Calu3 (cell line): ENCODE measurements around the gene FURIN. TPM values are rescaled to one million over a fixed set of nuclear protein-coding genes. Genes with fewer than 3 reads are reported as not detected.

ENCODE experiments used
- BruUV-seq: library from RNA; stranded (reverse); fragments of 400-500 nt; replicated peaks from 2 replicates; lab custom pipeline; 2021; lab: Mats Ljungman, UMichigan
- CTCF ChIA-PET: fragments of 300-600 bp; sonication (Branson Sonifier 250); formaldehyde crosslinking; loops from one replicate; lab custom pipeline; 2022; ENCODE audit warnings: antibody characterized with exemption; lab: Charles Lee
- DNase-seq: peaks from one replicate; pipeline ENCODE4 v3.0.0; 2022
- H3K27ac Mint-ChIP-seq: one replicate; pipeline ENCODE4 v1.8.0; 2022; ENCODE audit warnings: mixed read lengths; ENCODE audit not compliant: unreplicated experiment
- H3K27me3 Mint-ChIP-seq: one replicate; pipeline ENCODE4 v1.8.0; 2022; ENCODE audit warnings: mixed read lengths; ENCODE audit not compliant: unreplicated experiment
- H3K36me3 Mint-ChIP-seq: one replicate; pipeline ENCODE4 v1.8.0; 2022; ENCODE audit warnings: mild to moderate bottlenecking, moderate library complexity, mixed read lengths; ENCODE audit not compliant: insufficient read depth, unreplicated experiment
- H3K4me1 Mint-ChIP-seq: one replicate; pipeline ENCODE4 v1.8.0; 2022; ENCODE audit warnings: mild to moderate bottlenecking, low read depth, mixed read lengths; ENCODE audit not compliant: unreplicated experiment
- H3K4me3 Mint-ChIP-seq: one replicate; pipeline ENCODE4 v1.8.0; 2022; ENCODE audit warnings: mild to moderate bottlenecking, low read depth, moderate library complexity, mixed read lengths; ENCODE audit not compliant: unreplicated experiment
- H3K9me3 Mint-ChIP-seq: one replicate; pipeline ENCODE4 v1.8.0; 2022; ENCODE audit warnings: low read depth, mixed read lengths; ENCODE audit not compliant: unreplicated experiment
- CTCF ChIP-seq: fragments of 200-600 bp; IDR thresholded peaks from one replicate; pipeline ENCODE4 v1.8.0; 2022; ENCODE audit warnings: antibody characterized with exemption; ENCODE audit not compliant: unreplicated experiment
- intact Hi-C: fragments of 100-400 bp; cut with micrococcal nuclease; formaldehyde crosslinking; loops from one replicate; pipeline ENCODE4 v1.10.0; 2022; ENCODE audit not compliant: unreplicated experiment
- total RNA-seq: library from RNA; stranded (reverse); gene quantifications from 2 replicates; pipeline ENCODE4 v1.2.3, GENCODE V29; 2022

The FURIN gene
- total RNA-seq, 1 experiment from 2014 or later = 76.6 TPM

GRCh38 chr15:90912770-90913075, 44.3 kb downstream of the FURIN start:
- Mint-ChIP-seq H3K9me3 (no peaks in the 10 kb centered on the region), H3K27me3 (no peaks in the 10 kb centered on the region), H3K27ac (no peak overlapping the region), H3K4me3 (no peak overlapping the region), H3K4me1 (no peaks in the 10 kb centered on the region), H3K36me3 (peaks cover 21% of the 10 kb centered on the region)
- CTCF ChIA-PET = no interaction called here
- no peak for TF ChIP-seq CTCF
- no peak for DNase-seq
- no TSS peak for BruUV-seq
- intact Hi-C loops = no loop called here

GRCh38 chr15:90913398-90913944, 45.1 kb downstream of the FURIN start:
- CTCF ChIA-PET = no interaction called here
- BruUV-seq = no TSS peak
- no peak for DNase-seq
- Mint-ChIP-seq H3K27ac (no peak overlapping the region), H3K4me1 (no peaks in the 10 kb centered on the region), H3K4me3 (no peak overlapping the region), H3K36me3 (peaks cover 21% of the 10 kb centered on the region), H3K27me3 (no peaks in the 10 kb centered on the region), H3K9me3 (no peaks in the 10 kb centered on the region)
- no peak for TF ChIP-seq CTCF
- intact Hi-C loops = no loop called here

GRCh38 chr15:90914305-90915080, 46.1 kb downstream of the FURIN start:
- H3K27ac Mint-ChIP-seq = no peak overlapping the region
- DNase-seq = no peak
- no peak overlapping the region for H3K4me3 Mint-ChIP-seq
- H3K9me3 Mint-ChIP-seq = no peaks in the 10 kb centered on the region
- no TSS peak for BruUV-seq
- TF ChIP-seq CTCF = no peak
- CTCF ChIA-PET = interaction anchor here (1.1 kb wide), 1 partner anchor 17 kb away, joined by 5 read pairs; the partner anchor contains the start of gene HDDC3
- H3K36me3 Mint-ChIP-seq = peaks cover 18% of the 10 kb centered on the region
- H3K27me3 Mint-ChIP-seq = no peaks in the 10 kb centered on the region
- intact Hi-C loops = no loop called here
- no peaks in the 10 kb centered on the region for H3K4me1 Mint-ChIP-seq

GRCh38 chr15:90915216-90915807, 46.9 kb downstream of the FURIN start:
- H3K36me3 Mint-ChIP-seq = peaks cover 12% of the 10 kb centered on the region
- no peak for DNase-seq
- H3K4me1 Mint-ChIP-seq = no peaks in the 10 kb centered on the region
- CTCF ChIA-PET = interaction anchor here (1.1 kb wide), 1 partner anchor 16 kb away, joined by 5 read pairs; the partner anchor contains the start of gene HDDC3
- no peak for TF ChIP-seq CTCF
- intact Hi-C loops = no loop called here
- no TSS peak for BruUV-seq
- H3K27ac Mint-ChIP-seq = no peak overlapping the region
- H3K4me3 Mint-ChIP-seq = no peak overlapping the region
- no peaks in the 10 kb centered on the region for H3K27me3 Mint-ChIP-seq
- no peaks in the 10 kb centered on the region for H3K9me3 Mint-ChIP-seq
